22Rv1 (cell line): Measurements from ENCODE around the gene PF4V1.

ENCODE experiments used
- ZFX ChIP-seq: fragments of 450-650 bp; IDR thresholded peaks from 2 replicates; pipeline ENCODE4 v1.6.1; 2017; ENCODE audit warnings: antibody characterized with exemption, borderline replicate concordance
- TF ChIP-seq, protein P1 (sequence below): fragments of 450-650 bp; IDR thresholded peaks from 2 replicates; pipeline ENCODE4 v1.5.1; 2017; ENCODE audit warnings: mild to moderate bottlenecking

DNA sequence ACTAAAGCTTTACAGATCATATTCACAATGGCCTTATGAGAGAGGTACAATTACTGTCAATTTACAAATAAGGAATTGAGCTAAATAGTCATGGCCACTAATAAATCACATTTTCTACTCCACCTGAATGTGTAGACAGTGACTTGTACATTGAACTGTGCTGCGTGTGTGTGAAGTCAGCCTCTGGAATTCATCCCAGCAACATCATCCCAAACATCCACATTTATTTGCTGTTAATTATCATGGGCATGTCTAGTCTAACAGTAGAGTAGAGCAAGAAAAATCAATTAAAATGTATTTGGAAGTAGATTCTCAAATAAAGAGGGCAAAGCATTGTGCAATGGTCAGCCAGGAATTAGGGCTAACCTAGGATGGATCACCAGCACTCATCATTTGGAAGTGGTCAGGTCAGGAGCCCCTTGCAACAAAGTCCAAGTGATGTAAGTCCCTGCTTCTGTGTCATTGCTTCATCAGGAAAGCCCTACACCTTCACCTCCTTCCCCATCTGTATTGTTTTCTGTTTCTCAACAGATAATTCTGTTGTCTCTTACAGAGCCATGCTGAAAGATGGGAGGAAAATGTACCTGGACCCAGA lies 4.8 kb upstream of the PF4V1 start:
- TF ChIP-seq, protein P1, sequence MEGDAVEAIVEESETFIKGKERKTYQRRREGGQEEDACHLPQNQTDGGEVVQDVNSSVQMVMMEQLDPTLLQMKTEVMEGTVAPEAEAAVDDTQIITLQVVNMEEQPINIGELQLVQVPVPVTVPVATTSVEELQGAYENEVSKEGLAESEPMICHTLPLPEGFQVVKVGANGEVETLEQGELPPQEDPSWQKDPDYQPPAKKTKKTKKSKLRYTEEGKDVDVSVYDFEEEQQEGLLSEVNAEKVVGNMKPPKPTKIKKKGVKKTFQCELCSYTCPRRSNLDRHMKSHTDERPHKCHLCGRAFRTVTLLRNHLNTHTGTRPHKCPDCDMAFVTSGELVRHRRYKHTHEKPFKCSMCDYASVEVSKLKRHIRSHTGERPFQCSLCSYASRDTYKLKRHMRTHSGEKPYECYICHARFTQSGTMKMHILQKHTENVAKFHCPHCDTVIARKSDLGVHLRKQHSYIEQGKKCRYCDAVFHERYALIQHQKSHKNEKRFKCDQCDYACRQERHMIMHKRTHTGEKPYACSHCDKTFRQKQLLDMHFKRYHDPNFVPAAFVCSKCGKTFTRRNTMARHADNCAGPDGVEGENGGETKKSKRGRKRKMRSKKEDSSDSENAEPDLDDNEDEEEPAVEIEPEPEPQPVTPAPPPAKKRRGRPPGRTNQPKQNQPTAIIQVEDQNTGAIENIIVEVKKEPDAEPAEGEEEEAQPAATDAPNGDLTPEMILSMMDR = no peak
- TF ChIP-seq ZFX = no peak
